Measurements from ENCODE around the gene PRDX6.

Gene PRDX6

GRCh38 chr1:173488001-173488400 is 10.9 kb downstream of the PRDX6 start (continued):
- TF ChIP-seq ZNF48 (tag by site-specific recombination; IDR thresholded peaks at IDR 0.05) (no peak), ZNF292 (tag by site-specific recombination; IDR thresholded peaks at IDR 0.05; ENCODE audit: borderline replicate concordance, low read depth) (no peak), KLF9 (tag by site-specific recombination; IDR thresholded peaks at IDR 0.05; ENCODE audit: low read depth) (no peak), ZNF324 (tag by site-specific recombination; IDR thresholded peaks at IDR 0.05) (no peak)

- ChIA-PET POLR2A (interaction anchor here (0.9 kb wide), 1 partner anchor 12 kb away, joined by 3 read pairs; the partner anchor contains the start of gene PRDX6), CTCF (no interaction called here)
- H3K4me3 ChIP-seq (ENCODE audit: low read depth, low read length), result no peak overlapping the region
- H3K27ac ChIP-seq (ENCODE audit: extremely low read depth, low read depth, low read length), result no peak overlapping the region
- H3K9me3 ChIP-seq (ENCODE audit: control insufficient read depth, insufficient read depth, low read depth, low read length), result no peaks in the 10 kb centered on the region
- H3K36me3 ChIP-seq (ENCODE audit: control insufficient read depth in 2 of 2, insufficient read depth in 1 of 2, low read length in 2 of 2), result peaks cover 42 to 58% of the 10 kb centered on the region in 2 experiments
- TF ChIP-seq ZEB2 (tag by site-specific recombination; IDR thresholded peaks at IDR 0.05), result no peak
- H3K4me1 ChIP-seq (ENCODE audit: control insufficient read depth, insufficient read depth, low read length), result no peaks in the 10 kb centered on the region
Observed at GRCh38 chr1:173489149-173489600, 12.0 kb downstream of the PRDX6 start.

GRCh38 chr1:173489929-173490328 is 12.8 kb downstream of the PRDX6 start:
- H3K4me1 ChIP-seq (ENCODE audit: control insufficient read depth, insufficient read depth, low read length), result no peaks in the 10 kb centered on the region
- H3K4me3 ChIP-seq (ENCODE audit: low read depth, low read length), result no peak overlapping the region
- ChIA-PET POLR2A (interaction anchor here (0.9 kb wide), 1 partner anchor 13 kb away, joined by 3 read pairs; the partner anchor contains the start of gene PRDX6), CTCF (no interaction called here)
- H3K9me3 ChIP-seq (ENCODE audit: control insufficient read depth, insufficient read depth, low read depth, low read length), result no peaks in the 10 kb centered on the region
- H3K36me3 ChIP-seq (ENCODE audit: control insufficient read depth in 2 of 2, insufficient read depth in 1 of 2, low read length in 2 of 2), result peaks cover 38 to 51% of the 10 kb centered on the region in 2 experiments
- TF ChIP-seq ZNF48 (tag by site-specific recombination; IDR thresholded peaks at IDR 0.05), result no peak
- TF ChIP-seq HIC1 (tag by site-specific recombination; IDR thresholded peaks at IDR 0.05), result no peak
- TF ChIP-seq ZNF175 (tag by site-specific recombination; IDR thresholded peaks at IDR 0.05), result no peak
- TF ChIP-seq ZNF223 (tag by site-specific recombination; IDR thresholded peaks at IDR 0.05), result no peak
- TF ChIP-seq ZNF202 (tag by site-specific recombination; IDR thresholded peaks at IDR 0.05; ENCODE audit: borderline replicate concordance), result no peak
- TF ChIP-seq ZNF560 (tag by site-specific recombination; IDR thresholded peaks at IDR 0.05; ENCODE audit: borderline replicate concordance), result no peak
- TF ChIP-seq ZNF600 (tag by site-specific recombination; IDR thresholded peaks at IDR 0.05), result no peak
- no peak for TF ChIP-seq SP3 (tag by site-specific recombination; IDR thresholded peaks at IDR 0.05)
- TF ChIP-seq ZNF510 (tag by site-specific recombination; IDR thresholded peaks at IDR 0.05; ENCODE audit: insufficient replicate concordance), result no peak
- H3K27ac ChIP-seq (ENCODE audit: extremely low read depth, low read depth, low read length), result no peak overlapping the region

GRCh38 chr1:173491508-173491907 is 14.4 kb downstream of the PRDX6 start:
- Histone ChIP-seq H3K27ac (ENCODE audit: extremely low read depth, low read depth, low read length) (no peak overlapping the region), H3K4me1 (ENCODE audit: control insufficient read depth, insufficient read depth, low read length) (no peaks in the 10 kb centered on the region), H3K4me3 (ENCODE audit: low read depth, low read length) (no peak overlapping the region), H3K36me3 (ENCODE audit: control insufficient read depth in 2 of 2, insufficient read depth in 1 of 2, low read length in 2 of 2) (peaks cover 24 to 35% of the 10 kb centered on the region in 2 experiments), H3K9me3 (ENCODE audit: control insufficient read depth, insufficient read depth, low read depth, low read length) (no peaks in the 10 kb centered on the region)
- ChIA-PET CTCF (no interaction called here), POLR2A (interaction anchor here (1.0 kb wide), 1 partner anchor 14 kb away, joined by 3 read pairs; the partner anchor contains the start of gene PRDX6)
- TF ChIP-seq GFI1B (tag by site-specific recombination; IDR thresholded peaks at IDR 0.05) (no peak), BCL11A (tag by site-specific recombination; IDR thresholded peaks at IDR 0.05; ENCODE audit: low read depth) (no peak), REST (tag by site-specific recombination; IDR thresholded peaks at IDR 0.05) (no peak), ZBTB44 (tag by site-specific recombination; IDR thresholded peaks at IDR 0.05) (no peak), ZIC2 (tag by site-specific recombination; IDR thresholded peaks at IDR 0.05) (no peak), ZNF701 (tag by site-specific recombination; IDR thresholded peaks at IDR 0.05) (no peak), ZNF112 (tag by site-specific recombination; IDR thresholded peaks at IDR 0.05) (no peak), ZNF548 (tag by site-specific recombination; IDR thresholded peaks at IDR 0.05) (no peak), ZNF513 (tag by site-specific recombination; IDR thresholded peaks at IDR 0.05) (no peak)
